ENCODE measurements around the gene STK39. TPM values are rescaled to one million over a fixed set of nuclear protein-coding genes. Genes with fewer than 3 reads are reported as not detected.

Gene STK39
- total RNA-seq, 1 experiment from 2014 or later = 2.9 TPM

DNA sequence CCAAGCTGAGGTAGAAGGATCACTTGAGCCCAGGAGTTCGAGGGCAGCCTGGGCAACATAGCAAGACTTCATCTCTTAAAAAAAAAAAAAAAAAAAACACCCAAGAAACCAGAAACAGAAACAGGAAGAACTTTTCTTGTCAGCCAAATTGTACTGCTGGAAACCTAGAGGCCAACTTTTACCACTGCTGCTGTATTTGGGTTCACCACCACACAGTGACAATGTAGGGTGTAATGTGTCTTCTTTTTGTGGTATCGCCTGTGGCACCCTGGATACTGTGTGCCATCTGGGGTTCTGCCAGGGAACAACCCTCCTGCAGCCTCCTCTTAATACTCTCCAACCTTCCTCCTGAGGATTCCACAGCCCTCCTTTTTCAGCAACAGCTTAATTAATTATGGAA lies 72.6 kb downstream of the STK39 start:
- Mint-ChIP-seq H3K27ac (ENCODE audit: unreplicated experiment) (no peak overlapping the region), H3K4me3 (ENCODE audit: unreplicated experiment) (no peak overlapping the region), H3K27me3 (ENCODE audit: insufficient read depth, unreplicated experiment) (peaks cover 7% of the 10 kb centered on the region), H3K9me3 (ENCODE audit: unreplicated experiment) (no peaks in the 10 kb centered on the region), H3K4me1 (ENCODE audit: low read depth, unreplicated experiment) (no peaks in the 10 kb centered on the region), H3K36me3 (ENCODE audit: insufficient read depth, unreplicated experiment) (no peaks in the 10 kb centered on the region)
- POLR2A ChIA-PET = no interaction called here
- Histone ChIP-seq H3K4me3 (ENCODE audit: low read depth, low read length) (no peak overlapping the region), H3K36me3 (ENCODE audit: control insufficient read depth, insufficient read depth, low read length) (no peaks in the 10 kb centered on the region), H3K27me3 (replicated peaks; ENCODE audit: control insufficient read depth, insufficient read depth, low read length) (no peaks in the 10 kb centered on the region), H3K9me3 (no peaks in the 10 kb centered on the region), H3K4me1 (peaks cover 5% of the 10 kb centered on the region; the same call in 1 of the 2 replicates)
- TF ChIP-seq, protein P1, sequence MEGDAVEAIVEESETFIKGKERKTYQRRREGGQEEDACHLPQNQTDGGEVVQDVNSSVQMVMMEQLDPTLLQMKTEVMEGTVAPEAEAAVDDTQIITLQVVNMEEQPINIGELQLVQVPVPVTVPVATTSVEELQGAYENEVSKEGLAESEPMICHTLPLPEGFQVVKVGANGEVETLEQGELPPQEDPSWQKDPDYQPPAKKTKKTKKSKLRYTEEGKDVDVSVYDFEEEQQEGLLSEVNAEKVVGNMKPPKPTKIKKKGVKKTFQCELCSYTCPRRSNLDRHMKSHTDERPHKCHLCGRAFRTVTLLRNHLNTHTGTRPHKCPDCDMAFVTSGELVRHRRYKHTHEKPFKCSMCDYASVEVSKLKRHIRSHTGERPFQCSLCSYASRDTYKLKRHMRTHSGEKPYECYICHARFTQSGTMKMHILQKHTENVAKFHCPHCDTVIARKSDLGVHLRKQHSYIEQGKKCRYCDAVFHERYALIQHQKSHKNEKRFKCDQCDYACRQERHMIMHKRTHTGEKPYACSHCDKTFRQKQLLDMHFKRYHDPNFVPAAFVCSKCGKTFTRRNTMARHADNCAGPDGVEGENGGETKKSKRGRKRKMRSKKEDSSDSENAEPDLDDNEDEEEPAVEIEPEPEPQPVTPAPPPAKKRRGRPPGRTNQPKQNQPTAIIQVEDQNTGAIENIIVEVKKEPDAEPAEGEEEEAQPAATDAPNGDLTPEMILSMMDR (IDR thresholded peaks at IDR 0.05; ENCODE audit: insufficient read depth in 1 of 2, low read depth in 1 of 2, low read length in 1 of 2, severe bottlenecking in 1 of 2, unreplicated experiment in 1 of 2) = no peak
- CTCF ChIA-PET = interaction anchor here (0.6 kb wide), 1 partner anchor 715 kb away, joined by 4 read pairs; the partner anchor contains the start of gene SPC25
- no TSS peak for BruUV-seq (replicated peaks)
- no peak for DNase-seq
- intact Hi-C loops (cut with micrococcal nuclease; ENCODE audit: unreplicated experiment) = loop anchor here (5.0 kb wide), 1 partner anchor 583 kb away; no protein-coding TSS in a partner anchor

DNA sequence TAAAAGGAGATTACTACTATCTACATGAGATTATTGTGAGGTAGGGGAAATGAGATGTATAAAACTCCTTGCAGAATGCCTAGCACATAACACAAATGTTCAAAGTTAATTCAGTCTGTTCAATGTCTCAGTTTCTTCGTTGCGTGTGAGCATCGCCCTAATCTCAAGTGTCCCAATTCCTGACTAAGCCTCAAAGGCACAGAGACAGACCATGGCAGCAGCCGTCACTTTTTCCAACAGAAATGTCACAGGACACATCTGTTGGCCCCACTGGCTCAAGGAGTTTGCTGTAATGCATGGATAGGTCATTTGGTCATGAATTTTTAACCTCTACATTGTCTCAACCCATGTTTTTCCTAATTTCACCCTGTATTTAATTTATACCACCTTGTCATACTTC lies 75.3 kb downstream of the STK39 start:
- H3K27me3 ChIP-seq (replicated peaks; ENCODE audit: control insufficient read depth, insufficient read depth, low read length) = no peaks in the 10 kb centered on the region
- H3K36me3 ChIP-seq (ENCODE audit: control insufficient read depth, insufficient read depth, low read length) = no peaks in the 10 kb centered on the region
- H3K4me3 ChIP-seq (ENCODE audit: low read depth, low read length) = no peak overlapping the region
- intact Hi-C loops (cut with micrococcal nuclease; ENCODE audit: unreplicated experiment) = loop anchor here (5.0 kb wide), 1 partner anchor 585 kb away; no protein-coding TSS in a partner anchor
- CTCF ChIA-PET = no interaction called here
- Mint-ChIP-seq H3K27me3 (ENCODE audit: insufficient read depth, unreplicated experiment) (peaks cover 7% of the 10 kb centered on the region), H3K4me3 (ENCODE audit: unreplicated experiment) (no peak overlapping the region), H3K27ac (ENCODE audit: unreplicated experiment) (no peak overlapping the region), H3K36me3 (ENCODE audit: insufficient read depth, unreplicated experiment) (no peaks in the 10 kb centered on the region), H3K4me1 (ENCODE audit: low read depth, unreplicated experiment) (no peaks in the 10 kb centered on the region), H3K9me3 (ENCODE audit: unreplicated experiment) (no peaks in the 10 kb centered on the region)
- no peak for DNase-seq
- TF ChIP-seq, protein P1 (IDR thresholded peaks at IDR 0.05; ENCODE audit: insufficient read depth in 1 of 2, low read depth in 1 of 2, low read length in 1 of 2, severe bottlenecking in 1 of 2, unreplicated experiment in 1 of 2) = no peak
- no peaks in the 10 kb centered on the region for H3K9me3 ChIP-seq
- no peaks in the 10 kb centered on the region for H3K4me1 ChIP-seq
- no TSS peak for BruUV-seq (replicated peaks)
- POLR2A ChIA-PET = no interaction called here

DNA sequence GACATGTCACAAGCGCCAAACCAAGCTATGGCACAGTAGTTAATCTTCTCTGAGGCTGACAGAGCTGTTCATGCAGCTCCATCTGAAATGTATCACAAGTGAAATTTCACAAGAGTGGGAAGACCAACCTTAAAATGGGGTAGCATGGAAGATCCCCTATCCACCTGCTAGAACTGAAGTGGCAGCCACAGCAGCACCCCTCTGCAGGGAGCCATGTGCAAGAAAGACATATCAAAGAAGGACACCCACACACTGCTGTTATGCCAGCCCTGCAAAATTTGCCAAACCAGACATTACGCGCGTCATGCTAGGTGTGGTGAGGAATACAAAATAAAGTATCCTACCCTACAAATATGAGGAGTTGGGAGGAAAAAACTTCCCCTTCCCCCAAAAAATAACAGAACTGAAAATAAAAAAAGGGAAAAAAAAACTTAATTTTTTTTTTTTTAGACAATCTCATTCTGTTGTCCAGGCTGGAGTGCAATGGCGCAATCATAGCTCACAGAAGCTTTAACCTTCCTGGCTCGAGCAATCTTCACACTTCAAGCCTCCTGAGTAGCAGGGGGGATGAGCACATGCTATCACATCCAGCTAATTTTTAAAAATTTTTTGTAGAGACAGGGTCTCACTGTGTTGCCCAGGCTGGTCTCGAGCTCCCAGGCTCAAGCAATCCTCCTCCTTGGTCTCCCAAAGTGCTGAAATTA lies 76.2 kb downstream of the STK39 start:
- intact Hi-C loops (cut with micrococcal nuclease; ENCODE audit: unreplicated experiment) = loop anchor here (5.0 kb wide), 1 partner anchor 586 kb away; no protein-coding TSS in a partner anchor
- Mint-ChIP-seq H3K36me3 (ENCODE audit: insufficient read depth, unreplicated experiment) (no peaks in the 10 kb centered on the region), H3K9me3 (ENCODE audit: unreplicated experiment) (no peaks in the 10 kb centered on the region), H3K27me3 (ENCODE audit: insufficient read depth, unreplicated experiment) (peaks cover 7% of the 10 kb centered on the region), H3K27ac (ENCODE audit: unreplicated experiment) (no peak overlapping the region), H3K4me3 (ENCODE audit: unreplicated experiment) (no peak overlapping the region), H3K4me1 (ENCODE audit: low read depth, unreplicated experiment) (no peaks in the 10 kb centered on the region)
- TF ChIP-seq, protein P1 (IDR thresholded peaks at IDR 0.05; ENCODE audit: insufficient read depth in 1 of 2, low read depth in 1 of 2, low read length in 1 of 2, severe bottlenecking in 1 of 2, unreplicated experiment in 1 of 2) = no peak
- no TSS peak for BruUV-seq (replicated peaks)
- H3K27me3 ChIP-seq (replicated peaks; ENCODE audit: control insufficient read depth, insufficient read depth, low read length) = no peaks in the 10 kb centered on the region
- H3K9me3 ChIP-seq = no peaks in the 10 kb centered on the region
- H3K36me3 ChIP-seq (ENCODE audit: control insufficient read depth, insufficient read depth, low read length) = no peaks in the 10 kb centered on the region
- DNase-seq = no peak
- CTCF ChIA-PET = no interaction called here
- POLR2A ChIA-PET = no interaction called here
- H3K4me3 ChIP-seq (ENCODE audit: low read depth, low read length) = no peak overlapping the region
- H3K4me1 ChIP-seq = no peaks in the 10 kb centered on the region

Data from Caco-2 (cell line).